Panc1 (cell line): Measurements from ENCODE around the gene MAPRE2. TPM values are rescaled to one million over a fixed set of nuclear protein-coding genes. Genes with fewer than 3 reads are reported as not detected.

Experiments
- ATAC-seq: fragments of 200-7000 bp; cut with Tn5 transposase; 2 replicates; pipeline ENCODE4 v1.9.1; 2020; ENCODE audit warnings: mild to moderate bottlenecking, moderate library complexity
- BruUV-seq: library from RNA; stranded (reverse); fragments of 400-500 nt; replicated peaks from 2 replicates; lab custom pipeline; 2021; lab: Mats Ljungman, UMichigan
- CTCF ChIA-PET: fragments of 300-600 bp; sonication (Branson Sonifier 250); formaldehyde crosslinking; loops from one replicate; lab custom pipeline; 2022; ENCODE audit warnings: antibody characterized with exemption; lab: Charles Lee
- POLR2A ChIA-PET: fragments of 300-600 bp; sonication (Branson Sonifier 250); formaldehyde crosslinking; loops from one replicate; lab custom pipeline; 2022; ENCODE audit warnings: antibody characterized with exemption; lab: Charles Lee
- DNase-seq: peaks from one replicate; pipeline ENCODE4 v3.0.0-alpha.2; 2010; ENCODE audit warnings: low read depth, low spot score
- H3K27ac ChIP-seq: 2 replicates; pipeline ENCODE4 v1.5.1; 2011; ENCODE audit warnings: mild to moderate bottlenecking, low read length, inconsistent platforms
- H3K27me3 ChIP-seq: fragments of 200-500 bp; sonication (Bioruptor generic); 2 replicates; pipeline ENCODE4 v1.6.0; 2014; ENCODE audit warnings: low read length, inconsistent platforms; ENCODE audit not compliant: control insufficient read depth, insufficient read depth
- H3K36me3 ChIP-seq: fragments of 200-500 bp; sonication (Bioruptor generic); 2 replicates; pipeline ENCODE4 v1.5.1; 2014; ENCODE audit warnings: inconsistent platforms, mild to moderate bottlenecking, low read length, moderate library complexity; ENCODE audit not compliant: control insufficient read depth, insufficient read depth
- H3K4me1 ChIP-seq: 2 replicates; pipeline ENCODE4 v1.5.1; 2011; ENCODE audit warnings: inconsistent platforms, mild to moderate bottlenecking, low read length, moderate library complexity; ENCODE audit not compliant: control insufficient read depth, insufficient read depth
- H3K4me3 ChIP-seq, 2 experiments: 2 replicates each; pipeline ENCODE4 v1.5.1; 2011 to 2012; ENCODE audit warnings: low read depth in 2 of 2, low read length in 2 of 2, mild to moderate bottlenecking in 2 of 2, inconsistent platforms in 1 of 2, moderate library complexity in 1 of 2
- H3K9me3 ChIP-seq: fragments of 200-500 bp; sonication (Bioruptor generic); 2 replicates; pipeline ENCODE4 v1.5.1; 2014; ENCODE audit warnings: low read depth, mild to moderate bottlenecking, inconsistent platforms, low read length, moderate library complexity; ENCODE audit not compliant: control insufficient read depth, insufficient read depth
- CTCF ChIP-seq: fragments of 450-650 bp; IDR thresholded peaks from 2 replicates; pipeline ENCODE4 v1.5.1; 2017; ENCODE audit warnings: mild to moderate bottlenecking
- POLR2AphosphoS5 ChIP-seq: IDR thresholded peaks from 2 replicates; pipeline ENCODE4 v1.6.1; 2012; ENCODE audit warnings: mild to moderate bottlenecking, low read depth, low read length, moderate library complexity
- REST ChIP-seq, 2 experiments: IDR thresholded peaks; 2 replicates each; pipeline ENCODE4 v1.6.1; 2011 to 2012; ENCODE audit warnings: low read depth in 2 of 2, control low read depth in 1 of 2, low read length in 1 of 2, mild to moderate bottlenecking in 1 of 2, moderate library complexity in 1 of 2; ENCODE audit not compliant: insufficient read depth in 1 of 2
- SIN3A ChIP-seq: IDR thresholded peaks from 2 replicates; pipeline ENCODE4 v1.6.1; 2012; ENCODE audit warnings: low read depth, mild to moderate bottlenecking, low read length, moderate library complexity, borderline replicate concordance; ENCODE audit not compliant: insufficient read depth
- TCF7L2 ChIP-seq: IDR thresholded peaks from 2 replicates; pipeline ENCODE4 v1.6.1; 2011; ENCODE audit warnings: mild to moderate bottlenecking, low read depth, low read length, inconsistent platforms
- in situ Hi-C: cut with HindIII; loops from 2 replicates; pipeline ENCODE4 v1.10.0; 2016; ENCODE audit warnings: low sequenced_read_pairs, low pct_unique_long_range_greater_than_20kb
- intact Hi-C: fragments of 100-400 bp; cut with micrococcal nuclease; formaldehyde crosslinking; loops from one replicate; pipeline ENCODE4 v1.10.0; 2022; ENCODE audit not compliant: unreplicated experiment
- total RNA-seq: library from RNA; stranded (reverse); gene quantifications from one replicate; pipeline ENCODE4 v1.2.1, GENCODE V29; 2021; ENCODE audit not compliant: unreplicated experiment

MAPRE2 gene
- total RNA-seq, 1 experiment from 2014 or later = 14.1 TPM

- H3K4me3 ChIP-seq = no peak overlapping the region
- BruUV-seq = no TSS peak
- TF ChIP-seq SIN3A (no peak), TCF7L2 (no peak), CTCF (no peak), POLR2AphosphoS5 (no peak), REST (IDR thresholded peaks at IDR 0.05; ENCODE audit: insufficient read depth in 1 of 2, low read depth in 2 of 2, low read length in 1 of 2) (no peak)
- H3K36me3 ChIP-seq = no peaks in the 10 kb centered on the region
- ATAC-seq = no peak
- H3K9me3 ChIP-seq = no peaks in the 10 kb centered on the region
- intact Hi-C loops = no loop called here
- DNase-seq = no peak
- ChIA-PET POLR2A (no interaction called here), CTCF (no interaction called here)
- in situ Hi-C loops = no loop called here
- no peaks in the 10 kb centered on the region for H3K4me1 ChIP-seq
- H3K27me3 ChIP-seq = no peaks in the 10 kb centered on the region
- H3K27ac ChIP-seq = no peak overlapping the region
Observed at GRCh38 chr18:35097763-35098162, 56.5 kb downstream of the MAPRE2 start.

- Histone ChIP-seq H3K27me3 (no peaks in the 10 kb centered on the region), H3K4me3 (no peak overlapping the region), H3K36me3 (no peaks in the 10 kb centered on the region), H3K4me1 (no peaks in the 10 kb centered on the region), H3K9me3 (no peaks in the 10 kb centered on the region), H3K27ac (no peak overlapping the region)
- intact Hi-C loops (no loop called here), in situ Hi-C loops (no loop called here)
- no peak for DNase-seq
- ChIA-PET POLR2A (no interaction called here), CTCF (no interaction called here)
- no peak for ATAC-seq
- BruUV-seq = no TSS peak
- TF ChIP-seq CTCF (no peak), TCF7L2 (no peak), POLR2AphosphoS5 (no peak), SIN3A (no peak), REST (IDR thresholded peaks at IDR 0.05; ENCODE audit: insufficient read depth in 1 of 2, low read depth in 2 of 2, low read length in 1 of 2) (no peak)
Observed at GRCh38 chr18:35099911-35100310, 58.7 kb downstream of the MAPRE2 start.
